ENCODE measurements around the gene NEK11.

DNA sequence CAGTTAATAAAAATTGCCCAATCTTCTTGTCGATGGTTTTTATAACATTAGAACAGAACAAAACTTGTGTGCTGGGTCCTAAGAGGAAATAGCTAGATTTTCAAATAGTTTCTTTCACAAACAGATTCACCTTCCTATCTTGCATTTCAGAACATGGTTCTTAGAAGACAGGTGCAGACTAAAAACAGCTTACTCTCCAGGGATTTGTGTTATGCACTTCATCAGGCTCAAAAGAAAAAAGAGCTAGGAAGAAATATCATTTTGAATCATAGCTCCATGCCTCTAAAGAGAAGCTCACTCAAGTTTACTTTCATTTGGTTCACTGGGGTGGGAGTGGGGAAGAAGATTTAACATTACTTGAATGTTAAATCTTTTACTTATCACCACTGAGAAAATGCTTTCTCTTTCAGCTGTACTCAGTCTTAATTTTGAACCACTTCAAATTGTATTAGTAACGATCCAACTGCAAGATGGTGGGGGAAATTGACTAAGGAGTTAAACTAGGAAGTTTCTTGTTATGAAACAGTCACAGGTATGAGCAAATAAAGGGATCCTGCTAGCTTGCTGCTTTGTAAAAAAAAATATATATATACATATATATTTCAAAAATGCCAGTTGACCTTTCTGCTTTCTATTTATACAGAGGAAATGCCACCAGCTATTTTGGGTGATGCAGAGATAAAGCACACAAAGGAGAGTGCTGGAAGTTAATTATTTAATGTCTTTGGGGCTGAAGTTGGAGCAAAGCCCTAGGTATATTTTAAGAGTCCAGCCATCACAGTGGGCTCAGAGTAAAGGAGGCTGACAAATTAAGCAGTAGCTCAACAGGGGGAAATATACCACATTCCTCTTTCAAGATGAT, 326.6 kb downstream of the NEK11 start:
- TF ChIP-seq, protein P1, sequence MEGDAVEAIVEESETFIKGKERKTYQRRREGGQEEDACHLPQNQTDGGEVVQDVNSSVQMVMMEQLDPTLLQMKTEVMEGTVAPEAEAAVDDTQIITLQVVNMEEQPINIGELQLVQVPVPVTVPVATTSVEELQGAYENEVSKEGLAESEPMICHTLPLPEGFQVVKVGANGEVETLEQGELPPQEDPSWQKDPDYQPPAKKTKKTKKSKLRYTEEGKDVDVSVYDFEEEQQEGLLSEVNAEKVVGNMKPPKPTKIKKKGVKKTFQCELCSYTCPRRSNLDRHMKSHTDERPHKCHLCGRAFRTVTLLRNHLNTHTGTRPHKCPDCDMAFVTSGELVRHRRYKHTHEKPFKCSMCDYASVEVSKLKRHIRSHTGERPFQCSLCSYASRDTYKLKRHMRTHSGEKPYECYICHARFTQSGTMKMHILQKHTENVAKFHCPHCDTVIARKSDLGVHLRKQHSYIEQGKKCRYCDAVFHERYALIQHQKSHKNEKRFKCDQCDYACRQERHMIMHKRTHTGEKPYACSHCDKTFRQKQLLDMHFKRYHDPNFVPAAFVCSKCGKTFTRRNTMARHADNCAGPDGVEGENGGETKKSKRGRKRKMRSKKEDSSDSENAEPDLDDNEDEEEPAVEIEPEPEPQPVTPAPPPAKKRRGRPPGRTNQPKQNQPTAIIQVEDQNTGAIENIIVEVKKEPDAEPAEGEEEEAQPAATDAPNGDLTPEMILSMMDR (IDR thresholded peaks at IDR 0.05): no peak
- TF ChIP-seq MEF2A (IDR thresholded peaks at IDR 0.05; ENCODE audit: borderline replicate concordance, low read depth) (no peak), POLR2AphosphoS5 (IDR thresholded peaks at IDR 0.05; ENCODE audit: low read depth, low read length) (no peak), RFX5 (IDR thresholded peaks at IDR 0.05; ENCODE audit: low read length) (no peak), FOXM1 (IDR thresholded peaks at IDR 0.05; ENCODE audit: low read depth) (no peak), SMC3 (IDR thresholded peaks at IDR 0.05; ENCODE audit: low read depth, low read length) (no peak), GABPA (IDR thresholded peaks at IDR 0.05; ENCODE audit: low read depth) (no peak), YY1 (IDR thresholded peaks at IDR 0.05; ENCODE audit: low read depth) (no peak), EP300 (IDR thresholded peaks at IDR 0.05; ENCODE audit: borderline replicate concordance in 1 of 2, low read depth in 1 of 2, low read length in 1 of 2) (no peak; a peak in 1 of 4 replicates), SIN3A (IDR thresholded peaks at IDR 0.05; ENCODE audit: borderline replicate concordance, low read depth, low read length) (no peak)
- TF ChIP-seq, protein P2, sequence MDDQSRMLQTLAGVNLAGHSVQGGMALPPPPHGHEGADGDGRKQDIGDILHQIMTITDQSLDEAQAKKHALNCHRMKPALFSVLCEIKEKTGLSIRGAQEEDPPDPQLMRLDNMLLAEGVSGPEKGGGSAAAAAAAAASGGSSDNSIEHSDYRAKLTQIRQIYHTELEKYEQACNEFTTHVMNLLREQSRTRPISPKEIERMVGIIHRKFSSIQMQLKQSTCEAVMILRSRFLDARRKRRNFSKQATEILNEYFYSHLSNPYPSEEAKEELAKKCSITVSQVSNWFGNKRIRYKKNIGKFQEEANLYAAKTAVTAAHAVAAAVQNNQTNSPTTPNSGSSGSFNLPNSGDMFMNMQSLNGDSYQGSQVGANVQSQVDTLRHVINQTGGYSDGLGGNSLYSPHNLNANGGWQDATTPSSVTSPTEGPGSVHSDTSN (IDR thresholded peaks at IDR 0.05): no peak
- TF ChIP-seq, protein P3, sequence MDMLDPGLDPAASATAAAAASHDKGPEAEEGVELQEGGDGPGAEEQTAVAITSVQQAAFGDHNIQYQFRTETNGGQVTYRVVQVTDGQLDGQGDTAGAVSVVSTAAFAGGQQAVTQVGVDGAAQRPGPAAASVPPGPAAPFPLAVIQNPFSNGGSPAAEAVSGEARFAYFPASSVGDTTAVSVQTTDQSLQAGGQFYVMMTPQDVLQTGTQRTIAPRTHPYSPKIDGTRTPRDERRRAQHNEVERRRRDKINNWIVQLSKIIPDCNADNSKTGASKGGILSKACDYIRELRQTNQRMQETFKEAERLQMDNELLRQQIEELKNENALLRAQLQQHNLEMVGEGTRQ (IDR thresholded peaks at IDR 0.05; ENCODE audit: borderline replicate concordance, low read depth, low read length): no peak

Data from SK-N-SH (cell line).